ENCODE measurements around the gene USF2.
"Not testable (repeated sequence)": the region's sequence is repeated elsewhere in the genome, so short reads cannot be mapped to it uniquely, and the experiment has no call there.

Gene USF2

DNA sequence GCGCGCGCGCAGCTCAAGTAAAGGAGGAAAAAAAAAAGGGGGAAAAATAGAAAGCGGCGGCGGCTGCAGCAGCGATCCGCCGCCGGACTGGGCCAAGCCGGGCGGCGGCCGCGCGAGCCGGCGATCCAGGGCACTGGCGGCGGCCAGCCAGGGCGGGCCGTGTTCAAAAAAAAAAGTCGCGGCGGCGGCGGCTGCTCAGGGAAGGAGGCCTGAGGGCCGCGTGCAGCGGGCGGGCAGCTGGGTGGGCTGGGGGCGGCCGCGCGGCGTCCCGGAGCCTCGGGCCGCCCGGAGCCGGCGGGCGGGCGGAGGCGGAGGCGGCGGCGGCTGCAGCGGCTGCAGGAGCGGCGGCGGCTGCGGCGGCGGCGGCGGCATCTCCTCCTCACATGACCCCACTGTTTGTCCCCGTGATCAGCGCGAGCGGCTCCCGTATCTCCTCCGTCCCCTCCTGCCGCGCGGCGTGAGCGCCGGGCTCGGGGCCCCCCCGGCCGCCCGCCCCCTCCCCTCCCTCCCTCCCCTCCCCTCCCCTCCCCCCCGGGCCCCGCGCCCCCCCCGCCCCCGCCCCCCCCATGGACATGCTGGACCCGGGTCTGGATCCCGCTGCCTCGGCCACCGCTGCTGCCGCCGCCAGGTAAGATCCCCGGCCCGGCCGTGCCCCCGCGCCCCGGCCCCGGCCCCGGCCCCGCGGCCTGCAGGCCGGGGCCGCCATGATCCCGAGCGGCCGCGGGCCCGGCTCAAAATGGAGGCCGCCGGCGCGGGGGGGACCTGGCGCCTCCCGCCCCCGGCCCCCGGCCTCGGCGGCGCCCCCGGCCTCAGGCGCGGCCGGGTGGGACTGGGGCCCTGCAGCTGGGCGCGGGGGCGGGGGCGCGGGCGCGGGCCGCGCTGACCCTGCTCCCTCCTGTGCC, at the start of gene USF2:
Gene USF2 (plus strand): TSS at position 427 of the 902 bp plus-strand sequence. CDS start 140 bp downstream, at position 567.
- peak in 1 of 2 experiments; percentile 76 for DNase-seq

DNA sequence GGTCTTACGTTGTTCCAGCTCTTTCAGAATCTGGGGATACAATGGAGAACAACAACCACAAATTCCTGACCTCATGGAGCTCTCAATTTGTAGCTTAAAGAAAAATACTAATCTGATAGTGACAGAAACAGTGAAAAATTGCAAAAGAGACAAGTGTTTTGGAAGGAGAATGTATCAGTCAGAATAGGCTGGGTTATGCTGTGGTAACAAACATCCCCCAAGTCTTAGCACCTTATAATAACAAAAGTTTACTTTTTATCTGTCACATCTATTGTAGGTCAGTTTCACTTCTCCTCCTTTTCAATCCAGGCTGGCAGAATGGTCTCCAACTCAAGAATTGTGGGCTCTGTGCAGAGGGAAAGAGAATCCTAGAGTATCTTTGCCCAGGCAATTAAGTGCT, 49.8 kb upstream of the USF2 start:
- DNase-seq: no peak

DNA sequence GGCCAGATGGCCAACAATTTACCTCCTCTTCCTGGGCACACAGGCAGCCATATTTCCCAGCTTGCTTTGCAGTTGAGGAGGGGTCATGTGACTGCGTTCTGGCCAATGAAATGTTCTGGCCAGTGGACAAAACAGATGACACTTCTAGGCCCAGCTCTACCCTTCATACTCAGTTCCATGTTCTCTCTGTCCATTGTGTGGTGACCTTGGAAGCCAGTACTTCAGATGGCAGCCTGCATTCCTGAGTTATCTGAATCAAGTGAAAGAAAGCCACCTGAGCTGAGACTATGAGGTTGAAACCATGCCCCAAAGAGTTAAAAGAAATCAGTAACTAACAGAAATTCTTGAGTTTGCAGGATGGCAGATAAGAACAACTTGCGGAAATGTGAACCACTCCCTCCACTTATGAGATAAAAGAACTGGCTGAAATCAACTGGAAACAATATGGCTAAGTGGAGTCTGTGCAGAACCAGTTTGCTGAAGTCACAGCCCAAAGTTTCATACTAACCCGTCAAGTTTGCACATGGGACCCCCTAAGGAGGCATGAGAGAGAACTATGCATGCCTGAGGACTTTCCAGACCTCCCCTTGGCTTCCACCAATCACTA, 48.3 kb upstream of the USF2 start:
- no peak for DNase-seq

- not testable (repeated sequence) for DNase-seq
Measured at GRCh38 chr19:35220973-35221590, 47.7 kb upstream of the USF2 start.

- DNase-seq: no peak
Measured at GRCh38 chr19:35222373-35223015, 46.3 kb upstream of the USF2 start.

DNA sequence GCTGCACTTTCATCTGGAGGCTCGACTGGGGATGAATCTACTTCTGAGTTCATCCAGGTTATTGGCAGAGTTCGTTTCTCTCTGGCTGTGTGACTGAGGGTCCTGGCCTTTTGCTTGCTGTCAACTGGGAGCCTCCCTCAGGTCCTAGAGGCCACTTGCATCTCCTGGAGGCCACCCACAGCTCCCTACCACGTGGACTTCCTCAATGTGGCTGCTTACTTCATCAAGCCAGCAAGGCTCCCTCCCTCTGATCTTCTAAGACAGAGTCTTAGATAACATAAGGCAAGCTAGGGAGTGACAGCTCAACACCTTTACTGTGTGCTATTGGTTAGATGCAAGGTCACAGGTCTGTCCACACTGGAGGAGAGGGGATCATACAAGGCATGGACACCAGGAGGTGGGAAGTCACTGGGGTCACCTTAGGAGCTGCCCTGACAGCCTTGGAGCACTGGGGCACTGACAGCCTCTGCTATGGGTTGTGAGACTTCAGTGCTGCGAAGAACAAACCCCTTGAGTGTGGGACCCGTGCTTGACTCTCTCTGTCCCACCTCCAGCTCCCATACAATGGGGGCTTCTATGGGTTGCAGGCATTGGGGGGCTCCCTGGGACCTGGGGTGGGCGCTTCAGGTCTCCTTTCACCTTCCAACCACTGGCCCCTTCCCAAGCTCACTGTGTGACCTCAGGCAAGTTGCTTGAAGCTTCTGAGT, 45.5 kb upstream of the USF2 start:
- DNase-seq: no peak

DNA sequence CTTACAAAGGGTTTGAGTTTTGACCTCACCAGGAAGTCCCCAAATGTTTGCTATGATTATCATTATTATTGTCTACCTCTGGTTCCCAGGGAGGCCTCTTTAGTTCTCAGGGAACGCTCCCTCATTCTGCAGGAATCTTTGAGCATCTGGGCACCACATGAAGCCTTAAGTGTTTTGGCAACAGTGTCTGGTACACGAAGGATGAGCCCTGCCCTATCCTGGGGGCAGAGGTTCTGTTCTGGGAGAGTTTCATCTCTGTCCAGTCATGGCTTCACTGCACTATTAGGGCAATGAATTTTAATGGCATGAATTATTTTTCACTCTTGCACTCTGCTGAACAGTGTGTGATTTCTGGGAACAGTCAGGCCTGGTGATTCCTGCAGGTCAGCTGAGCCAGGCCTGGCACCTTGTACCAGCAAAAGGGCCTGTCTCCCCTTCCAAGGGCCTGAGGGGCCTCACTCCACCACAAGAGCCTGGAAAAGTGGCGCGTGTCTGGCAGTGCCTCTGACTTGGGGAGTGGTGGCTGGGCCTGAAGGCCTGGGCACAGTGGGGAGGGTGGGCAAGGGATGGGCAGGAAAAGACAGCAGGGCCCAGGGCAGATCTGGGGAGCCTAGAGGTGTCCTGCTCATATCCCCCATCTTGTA, 44.8 kb upstream of the USF2 start:
- DNase-seq: no peak

- DNase-seq: no peak
Measured at GRCh38 chr19:35224681-35225571, 43.8 kb upstream of the USF2 start.

GRCh38 chr19:35225951-35226350, 42.8 kb upstream of the USF2 start:
- DNase-seq: no peak

DNA sequence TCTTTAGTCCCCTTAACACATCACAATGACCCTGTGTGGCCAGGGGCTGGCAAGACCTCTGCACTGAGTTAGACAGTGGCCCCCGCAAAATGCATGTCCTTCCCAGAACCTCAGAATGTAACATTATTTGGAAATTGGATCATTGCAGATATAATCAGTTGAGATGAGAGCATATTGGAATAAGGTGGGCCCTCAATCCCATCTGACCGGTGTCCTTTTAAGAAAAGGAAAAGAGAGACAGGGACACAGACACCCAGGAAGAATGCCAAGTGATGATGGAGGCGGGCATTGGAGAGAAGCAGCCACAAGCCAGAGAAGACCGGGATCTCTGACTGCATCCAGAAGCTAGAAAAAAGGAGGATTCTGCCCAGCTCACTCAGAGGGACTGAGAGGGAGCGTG, 42.0 kb upstream of the USF2 start:
- no peak for DNase-seq

GRCh38 chr19:35228177-35228930, 40.4 kb upstream of the USF2 start, which contains the start of gene FAM187B:
Gene FAM187B, minus strand, starts transcription at chr19:35228739. Its CDS starts 59 bp downstream, at chr19:35228680.
- no peak for DNase-seq

DNA sequence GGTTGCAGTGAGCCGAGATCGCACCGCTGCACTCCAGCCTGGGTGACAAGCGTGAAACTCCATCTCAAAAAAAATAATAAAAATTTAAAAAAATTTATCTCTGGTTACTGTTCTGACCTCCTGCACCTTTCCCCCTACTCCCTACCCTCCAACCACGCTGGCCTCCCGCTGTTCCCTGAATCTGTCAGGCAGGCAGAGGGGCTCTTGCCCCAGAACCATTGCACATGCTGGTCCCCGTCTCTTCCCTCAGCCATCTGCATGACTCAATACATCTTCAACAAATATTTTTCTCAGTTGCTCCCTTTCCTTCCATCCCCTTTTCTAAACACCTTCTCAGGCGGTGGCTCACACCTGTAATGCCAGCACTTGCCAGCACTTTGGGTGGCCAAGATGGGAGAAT, 39.2 kb upstream of the USF2 start:
- no peak for DNase-seq

GRCh38 chr19:35231956-35232645, 36.7 kb upstream of the USF2 start:
- no peak for DNase-seq

- DNase-seq: no peak
Measured at GRCh38 chr19:35232912-35233311, 35.9 kb upstream of the USF2 start.

GRCh38 chr19:35236638-35237400, 31.9 kb upstream of the USF2 start:
- DNase-seq: no peak

DNA sequence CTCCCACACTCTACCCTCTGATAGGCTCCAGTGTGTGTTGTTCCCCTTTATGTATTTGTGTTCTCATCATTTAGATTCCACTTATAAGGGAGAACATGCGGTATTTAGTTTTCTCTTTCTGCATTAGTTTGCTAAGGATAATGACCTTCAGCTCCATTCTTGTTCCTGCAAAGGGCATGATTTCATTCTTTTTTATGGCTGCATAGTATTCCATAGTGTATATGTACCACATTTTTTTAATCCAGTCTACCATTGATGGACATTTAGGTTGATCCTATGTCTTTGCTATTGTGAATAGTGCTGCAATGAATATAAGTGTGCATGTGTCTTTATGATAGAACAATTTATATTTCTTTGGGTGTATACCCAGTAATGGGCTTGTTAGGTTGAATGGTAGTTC, 29.2 kb upstream of the USF2 start:
- not testable (repeated sequence) for DNase-seq

DNA sequence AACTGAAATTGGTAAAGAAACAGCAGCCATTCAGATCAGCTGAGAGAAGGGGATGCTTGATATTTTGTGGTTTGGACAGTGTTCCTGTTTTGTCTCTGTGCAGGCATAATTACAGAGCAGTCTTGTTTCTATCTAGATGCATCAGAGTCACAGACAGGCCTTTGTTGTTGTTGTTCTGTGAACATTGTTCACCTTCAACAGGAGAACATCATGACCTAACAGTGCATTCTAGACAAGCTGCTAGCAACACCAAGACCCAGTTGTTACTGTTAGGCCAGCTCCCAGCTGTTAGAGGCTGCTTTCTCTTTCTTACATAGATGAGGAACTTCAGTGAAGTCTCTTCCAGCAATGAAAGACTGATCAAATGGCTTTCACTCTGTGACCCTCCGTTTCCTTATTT, 28.4 kb upstream of the USF2 start:
- no peak for DNase-seq

DNA sequence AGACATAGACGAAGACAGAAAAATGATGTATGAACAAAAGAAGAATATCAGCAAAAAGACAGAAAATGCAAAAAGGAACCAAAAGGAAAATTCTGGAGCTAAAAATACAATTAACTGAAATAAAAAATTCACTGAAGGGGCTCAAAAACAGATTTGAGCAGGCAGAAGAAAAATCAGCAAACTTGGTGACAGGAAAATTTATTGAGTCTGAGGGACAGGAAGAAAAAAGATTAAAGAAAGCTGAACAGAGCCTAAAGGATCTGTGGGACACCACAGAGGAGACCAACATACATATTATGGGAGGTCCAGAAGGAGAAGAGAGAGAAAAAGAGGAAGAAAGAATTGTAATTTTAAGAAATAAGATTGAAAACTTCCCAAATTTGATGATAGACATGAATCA, 27.3 kb upstream of the USF2 start:
- no peak for DNase-seq

Data from NCI-H187 (cell line).